Kidney (tissue), 14 donors: ENCODE results near the gene SRBD1. TPM values are rescaled to one million over a fixed set of nuclear protein-coding genes. Genes with fewer than 3 reads are reported as not detected.
A peak's percentile ranks its signal among the peaks of the same experiment; 100 is the strongest.

ENCODE experiments used
- DNase-seq, 5 donors: peaks; one replicate each; pipeline ENCODE4 v3.0.0-alpha.2; 2013 to 2020
- FAIRE-seq: peaks from 2 replicates; lab custom pipeline; 2012; peaks lifted over from hg19 to GRCh38; lab: Jason Lieb, UNC
- H3K27ac ChIP-seq, 2 donors: one replicate each; pipeline ENCODE4 v1.7.0; 2013; ENCODE audit warnings: low read depth in 2 of 2, low read length in 2 of 2, inconsistent platforms in 1 of 2
- H3K27me3 ChIP-seq: one replicate; pipeline ENCODE4 v1.7.1; 2013; ENCODE audit warnings: low read length, inconsistent platforms; ENCODE audit not compliant: control insufficient read depth, insufficient read depth
- H3K36me3 ChIP-seq, 3 donors: one replicate each; pipeline versions ENCODE4 v1.7.0 to v1.7.1; 2013; ENCODE audit warnings: low read length in 3 of 3, control low read depth in 1 of 3, inconsistent platforms in 1 of 3; ENCODE audit not compliant: insufficient read depth in 3 of 3, control insufficient read depth in 2 of 3
- H3K4me1 ChIP-seq, 3 donors: one replicate each; pipeline versions ENCODE4 v1.7.0 to v1.7.1; 2013; ENCODE audit warnings: low read length in 3 of 3, inconsistent platforms in 1 of 3, low read depth in 1 of 3; ENCODE audit not compliant: control insufficient read depth in 2 of 3, insufficient read depth in 2 of 3
- H3K4me3 ChIP-seq, 3 donors: one replicate each; pipeline versions ENCODE4 v1.7.0 to v1.8.1; 2013; ENCODE audit warnings: low read length in 3 of 3, control low read depth in 1 of 3, inconsistent platforms in 1 of 3
- H3K9ac ChIP-seq, 3 donors: one replicate each; pipeline versions ENCODE4 v1.7.0 to v1.7.1; 2013; ENCODE audit warnings: low read length in 3 of 3, control low read depth in 1 of 3, inconsistent platforms in 1 of 3
- H3K9me3 ChIP-seq, 3 donors: one replicate each; pipeline versions ENCODE4 v1.7.0 to v1.7.1; 2013; ENCODE audit warnings: low read length in 3 of 3, control low read depth in 1 of 3, inconsistent platforms in 1 of 3; ENCODE audit not compliant: control insufficient read depth in 2 of 3, insufficient read depth in 1 of 3
- CTCF ChIP-seq: IDR thresholded peaks from 3 replicates; pipeline ENCODE4 v1.5.1; 2012; ENCODE audit warnings: mild to moderate bottlenecking, moderate library complexity, borderline replicate concordance; ENCODE audit not compliant: insufficient read depth; ENCODE audit errors: extremely low read depth
- intact Hi-C: fragments of 100-400 bp; cut with DNase I; formaldehyde crosslinking; loops from one replicate; pipeline ENCODE4 v1.11.1; 2022
- polyA plus RNA-seq: library from polyadenylated mRNA; stranded (reverse); fragments of 350-450 nt; fragmentation: Illumina TruSeq; extraction: RNeasy Lipid Tissue Mini Kit (QIAGEN cat#74804); gene quantifications from one replicate; pipeline ENCODE4 v1.2.3, GENCODE V29; 2014; ENCODE audit warnings: low read depth, low replicate concordance; ENCODE audit not compliant: insufficient read depth
- total RNA-seq: library from RNA; stranded (reverse); fragmentation: NEBNext Ultra II Directional; extraction: Animal tissue kit (Norgen Biotek cat#: 25700); gene quantifications from one replicate; pipeline ENCODE4 v1.2.1, GENCODE V29; 2021
- donor health status: control.
- donor health status: control.
- donor health status: control.
- donor health status: control.
- donor health status: control.
- donor health status: DM: yes; HTN: yes; CAD: no.
- donor health status: Normal renal cell carcinoma (clear cell type).

SRBD1 gene
- total and polyA plus RNA-seq, 2 donors from 2014 or later: 5.4 to 19.5 TPM

- no peak overlapping the region for H3K9ac ChIP-seq
- no peaks in the 10 kb centered on the region for H3K9me3 ChIP-seq
- H3K27me3 ChIP-seq: no peaks in the 10 kb centered on the region
- H3K4me1 ChIP-seq: no peaks in the 10 kb centered on the region
- H3K27ac ChIP-seq: no peak overlapping the region
- DNase-seq (no peak), FAIRE-seq (no peak)
- H3K36me3 ChIP-seq: no peaks in the 10 kb centered on the region
- intact Hi-C loops: loop anchor here (5.0 to 10.0 kb wide), 2 partner anchors 134 to 297 kb away; no protein-coding TSS in a partner anchor
- no peak overlapping the region for H3K4me3 ChIP-seq
- TF ChIP-seq CTCF: no peak
Observed at GRCh38 chr2:45640576-45640975, 29.5 kb upstream of the SRBD1 start.

GRCh38 chr2:45637440-45637839 lies 26.4 kb upstream of the SRBD1 start:
- H3K27me3 ChIP-seq: no peaks in the 10 kb centered on the region
- intact Hi-C loops: no loop called here
- no peak for TF ChIP-seq CTCF
- H3K36me3 ChIP-seq: no peaks in the 10 kb centered on the region
- DNase-seq (peak in 2 of 5 donors; percentile 24 to 27), FAIRE-seq (no peak)
- H3K9me3 ChIP-seq: no peaks in the 10 kb centered on the region
- H3K4me1 ChIP-seq: no peaks in the 10 kb centered on the region
- H3K27ac ChIP-seq: no peak overlapping the region
- H3K9ac ChIP-seq: no peak overlapping the region
- no peak overlapping the region for H3K4me3 ChIP-seq

GRCh38 chr2:45636008-45636407 lies 24.9 kb upstream of the SRBD1 start:
- DNase-seq (no peak), FAIRE-seq (no peak)
- no peak overlapping the region for H3K9ac ChIP-seq
- no peaks in the 10 kb centered on the region for H3K27me3 ChIP-seq
- TF ChIP-seq CTCF: no peak
- intact Hi-C loops: no loop called here
- H3K9me3 ChIP-seq: no peaks in the 10 kb centered on the region
- no peaks in the 10 kb centered on the region for H3K36me3 ChIP-seq
- no peak overlapping the region for H3K4me3 ChIP-seq
- no peak overlapping the region for H3K27ac ChIP-seq
- H3K4me1 ChIP-seq: no peaks in the 10 kb centered on the region

GRCh38 chr2:45634223-45634622 lies 23.2 kb upstream of the SRBD1 start:
- Histone ChIP-seq H3K27ac (no peak overlapping the region), H3K9ac (no peak overlapping the region), H3K9me3 (no peaks in the 10 kb centered on the region), H3K4me3 (no peak overlapping the region), H3K27me3 (no peaks in the 10 kb centered on the region), H3K4me1 (no peaks in the 10 kb centered on the region), H3K36me3 (no peaks in the 10 kb centered on the region)
- TF ChIP-seq CTCF: no peak
- FAIRE-seq: no peak
- intact Hi-C loops: no loop called here
- no peak for DNase-seq
